Neuronal stem cell (in vitro differentiated cells): ENCODE data around the gene ADAMTS13.

Experiments used
- DNase-seq: peaks from one replicate; pipeline ENCODE4 v3.0.0-alpha.2; 2013; ENCODE audit warnings: low spot score
- H2AFZ ChIP-seq: one replicate; pipeline ENCODE4 v1.6.1; 2013; ENCODE audit warnings: mild to moderate bottlenecking, low read length, inconsistent platforms
- H2AK5ac ChIP-seq: 2 replicates; pipeline ENCODE4 v1.6.1; 2013; ENCODE audit warnings: low read depth, mild to moderate bottlenecking, inconsistent platforms, low read length, moderate library complexity, mixed read lengths
- H2BK120ac ChIP-seq: 2 replicates; pipeline ENCODE4 v1.6.1; 2013; ENCODE audit warnings: low read depth, mild to moderate bottlenecking, inconsistent platforms, low read length, moderate library complexity, mixed read lengths
- H2BK12ac ChIP-seq: one replicate; pipeline ENCODE4 v1.6.1; 2013; ENCODE audit warnings: low read length, inconsistent platforms
- H2BK15ac ChIP-seq: 2 replicates; pipeline ENCODE4 v1.6.1; 2013; ENCODE audit warnings: mild to moderate bottlenecking, low read length, inconsistent platforms, mixed read lengths
- H2BK5ac ChIP-seq: one replicate; pipeline ENCODE4 v1.6.1; 2013; ENCODE audit warnings: inconsistent platforms, mild to moderate bottlenecking, low read length, moderate library complexity
- H3K14ac ChIP-seq: one replicate; pipeline ENCODE4 v1.6.1; 2013; ENCODE audit warnings: low read length, inconsistent platforms
- H3K18ac ChIP-seq: 2 replicates; pipeline ENCODE4 v1.6.1; 2013; ENCODE audit warnings: low read length, inconsistent platforms
- H3K23ac ChIP-seq: 2 replicates; pipeline ENCODE4 v1.6.1; 2013; ENCODE audit warnings: low read depth, mild to moderate bottlenecking, mixed read lengths, low read length, inconsistent platforms; ENCODE audit not compliant: poor library complexity
- H3K27ac ChIP-seq: replicated peaks from 3 replicates; pipeline ENCODE4 v1.5.1; 2013; ENCODE audit warnings: low read length, inconsistent platforms
- H3K27me3 ChIP-seq, 3 experiments: 2 replicates each; pipeline ENCODE4 v1.6.1; 2013; ENCODE audit warnings: low read length in 3 of 3, mild to moderate bottlenecking in 2 of 3, inconsistent platforms in 1 of 3, low read depth in 1 of 3, mixed read lengths in 1 of 3, moderate library complexity in 1 of 3; ENCODE audit not compliant: control insufficient read depth in 3 of 3, insufficient read depth in 3 of 3
- H3K36me3 ChIP-seq, 2 donors: replicated peaks in 1 of 2; 2 replicates each; pipeline ENCODE4 v1.6.1; 2013; ENCODE audit warnings: low read length in 2 of 2; ENCODE audit not compliant: control insufficient read depth in 2 of 2, insufficient read depth in 2 of 2
- H3K4ac ChIP-seq: 2 replicates; pipeline ENCODE4 v1.6.1; 2013; ENCODE audit warnings: inconsistent platforms, mild to moderate bottlenecking, low read length, moderate library complexity
- H3K4me1 ChIP-seq, 2 donors: 1 replicate in 1 of 2; 2 replicates in 1 of 2; pipeline ENCODE4 v1.6.1; 2013; ENCODE audit warnings: low read length in 2 of 2, low read depth in 1 of 2; ENCODE audit not compliant: control insufficient read depth in 2 of 2, insufficient read depth in 1 of 2
- H3K4me2 ChIP-seq: one replicate; pipeline ENCODE4 v1.6.1; 2013; ENCODE audit warnings: mild to moderate bottlenecking, low read length, inconsistent platforms; ENCODE audit not compliant: insufficient read depth, poor library complexity, severe bottlenecking
- H3K4me3 ChIP-seq, 2 donors: 2 replicates each; pipeline ENCODE4 v1.5.1; 2013; ENCODE audit warnings: low read length in 2 of 2, mild to moderate bottlenecking in 2 of 2, inconsistent platforms in 1 of 2, moderate library complexity in 1 of 2
- H3K79me1 ChIP-seq: one replicate; pipeline ENCODE4 v1.6.1; 2013; ENCODE audit warnings: low read depth, mild to moderate bottlenecking, inconsistent platforms, low read length, moderate library complexity
- H3K9ac ChIP-seq: one replicate; pipeline ENCODE4 v1.6.1; 2013; ENCODE audit warnings: mild to moderate bottlenecking, low read depth, low read length, inconsistent platforms; ENCODE audit not compliant: poor library complexity
- H3K9me3 ChIP-seq, 2 donors: replicated peaks in 1 of 2; 2 replicates each; pipeline versions ENCODE3 to v1.6.1; 2013; ENCODE audit warnings: low read length in 2 of 2, mild to moderate bottlenecking in 2 of 2, inconsistent platforms in 1 of 2, low read depth in 1 of 2, mixed read lengths in 1 of 2, moderate library complexity in 1 of 2; ENCODE audit not compliant: control insufficient read depth in 2 of 2, insufficient read depth in 1 of 2
- H4K8ac ChIP-seq: one replicate; pipeline ENCODE4 v1.6.1; 2013; ENCODE audit warnings: low read depth, mild to moderate bottlenecking, inconsistent platforms, low read length, moderate library complexity
- H4K91ac ChIP-seq: one replicate; pipeline ENCODE4 v1.6.1; 2013; ENCODE audit warnings: low read length, low read depth, mild to moderate bottlenecking, inconsistent platforms; ENCODE audit not compliant: poor library complexity
- WGBS, 2 donors: extraction: QIAGEN DNeasy Blood & Tissue Kit; methylation state at CpG; one replicate each; pipeline ENCODE4 v1.1.7; 2013; ENCODE audit warnings: missing lambda C conversion rate in 2 of 2, mixed read lengths in 1 of 2; ENCODE audit not compliant: insufficient read length in 2 of 2, insufficient replicate concordance in 1 of 2; ENCODE audit errors: extremely low coverage in 2 of 2; 5-methylcytosine and 5-hydroxymethylcytosine counted together

ADAMTS13 gene

DNA sequence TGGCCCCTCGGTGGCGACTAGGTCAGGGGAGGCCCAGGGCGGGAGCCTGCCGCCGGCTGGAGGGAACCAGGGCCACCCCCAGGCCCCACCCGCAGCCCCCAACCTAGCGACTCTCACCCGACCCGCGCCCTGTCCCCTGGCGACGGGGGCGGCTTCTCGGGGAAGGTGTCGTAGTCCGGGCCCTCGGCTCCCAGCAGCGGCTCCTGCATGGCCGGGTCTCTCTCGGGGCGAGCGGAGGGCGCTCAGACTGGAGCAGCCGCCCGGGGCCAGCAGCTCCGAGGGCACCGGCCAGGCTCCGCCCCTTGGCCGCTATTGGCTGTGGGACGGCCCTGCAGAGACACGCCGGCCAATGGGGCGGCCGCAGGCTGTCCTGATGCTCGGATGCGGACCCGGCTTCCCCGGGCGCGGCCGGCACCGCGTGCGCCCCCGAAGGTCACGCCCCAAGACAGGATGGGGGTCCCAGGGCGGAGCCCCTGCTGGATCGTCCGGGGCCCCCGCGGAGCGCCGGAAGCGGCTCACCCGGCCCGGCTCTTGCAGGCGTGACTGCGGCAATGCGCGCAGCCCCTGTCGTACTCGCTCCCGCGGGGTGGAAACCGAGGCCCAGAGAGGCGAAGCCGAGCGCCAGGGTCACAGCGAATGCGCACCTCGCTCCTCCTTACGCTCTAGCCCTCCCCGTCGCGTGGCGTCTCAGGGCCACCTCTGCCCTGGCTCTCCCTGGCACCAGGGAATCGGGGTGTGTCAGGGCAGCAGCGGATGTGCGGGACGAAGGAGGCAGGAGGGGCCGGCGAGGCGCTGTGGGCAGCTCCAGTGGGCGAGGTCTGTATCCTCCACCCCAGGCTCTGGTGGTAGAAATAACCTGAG is 56.9 kb downstream of the ADAMTS13 start, which contains the start of gene SLC2A6:
SLC2A6 (minus strand) TSS at position 249 of the 861 bp plus-strand sequence; CDS start at position 209, 40 bp downstream.
- Histone ChIP-seq H3K79me1 (peaks cover 2% of the 10 kb centered on the region), H3K27me3 (peaks cover 0 to 22% (median 7%) of the 10 kb centered on the region in 3 experiments), H3K9me3 (no peaks in the 10 kb centered on the region), H2AFZ (peak within 1 kb of the TSS; percentile 100), H4K91ac (peak within 1 kb of the TSS; percentile 22), H2BK5ac (peak within 1 kb of the TSS; percentile 90), H3K36me3 (peaks cover 8 to 27% of the 10 kb centered on the region in 2 donors), H3K4me1 (peaks cover 10% of the 10 kb centered on the region in 2 donors), H3K9ac (peak within 1 kb of the TSS; percentile 96), H3K23ac (peak within 1 kb of the TSS; percentile 83), H2AK5ac (peak within 1 kb of the TSS; percentile 88), H2BK120ac (peak within 1 kb of the TSS; percentile 47), H2BK12ac (peak within 1 kb of the TSS; percentile 88), H4K8ac (no peak within 1 kb of the TSS), H3K4me2 (peak within 1 kb of the TSS; percentile 96), H2BK15ac (peak within 1 kb of the TSS; percentile 87), H3K4ac (peak within 1 kb of the TSS; percentile 4), H3K14ac (peak within 1 kb of the TSS; percentile 97), H3K18ac (peak within 1 kb of the TSS; percentile 86), H3K4me3 (peak within 1 kb of the TSS; percentile 71 to 84), H3K27ac (no peak within 1 kb of the TSS)
- DNase-seq: peak; percentile 85
- no CpG with 5 or more reads among the region's 84 CpGs for WGBS, 2 donors

DNA sequence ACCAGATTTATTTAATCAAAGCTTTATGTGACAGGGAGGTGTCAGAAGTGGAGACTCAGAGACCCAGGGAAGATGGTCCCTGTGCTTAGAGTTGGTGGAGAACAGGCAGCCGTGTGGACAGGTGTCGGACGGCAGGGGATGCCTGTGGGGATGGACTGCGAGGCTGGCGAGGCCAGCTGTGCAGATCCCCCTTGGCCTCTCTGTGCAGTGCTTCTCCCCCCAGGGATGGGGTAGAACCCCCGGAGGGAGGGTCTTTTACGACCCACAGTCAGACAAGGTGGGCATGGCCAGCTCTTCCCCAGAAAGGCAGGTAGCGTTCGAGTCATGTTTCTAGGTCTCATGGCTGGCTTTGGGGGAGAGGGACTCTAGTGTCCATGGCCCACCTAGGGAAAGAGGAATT is 61.4 kb downstream of the ADAMTS13 start:
- Histone ChIP-seq H2BK15ac (no peak overlapping the region), H3K14ac (no peak overlapping the region), H3K23ac (no peak overlapping the region), H2BK120ac (no peak overlapping the region), H2AFZ (no peak overlapping the region), H3K9me3 (no peaks in the 10 kb centered on the region), H3K4me1 (peaks cover 4 to 7% of the 10 kb centered on the region in 2 donors), H3K9ac (peak overlapping the region; percentile 45), H2BK5ac (no peak overlapping the region), H2AK5ac (no peak overlapping the region), H3K36me3 (no peaks in the 10 kb centered on the region), H2BK12ac (no peak overlapping the region), H3K79me1 (peaks cover 2% of the 10 kb centered on the region), H4K8ac (no peak overlapping the region), H3K4me3 (no peak overlapping the region), H3K4ac (no peak overlapping the region), H4K91ac (no peak overlapping the region), H3K27me3 (peaks cover 0 to 22% (median 7%) of the 10 kb centered on the region in 3 experiments), H3K27ac (no peak overlapping the region), H3K4me2 (no peak overlapping the region), H3K18ac (no peak overlapping the region)
- WGBS, 2 donors: no CpG with 5 or more reads among the region's 9 CpGs
- no peak for DNase-seq

DNA sequence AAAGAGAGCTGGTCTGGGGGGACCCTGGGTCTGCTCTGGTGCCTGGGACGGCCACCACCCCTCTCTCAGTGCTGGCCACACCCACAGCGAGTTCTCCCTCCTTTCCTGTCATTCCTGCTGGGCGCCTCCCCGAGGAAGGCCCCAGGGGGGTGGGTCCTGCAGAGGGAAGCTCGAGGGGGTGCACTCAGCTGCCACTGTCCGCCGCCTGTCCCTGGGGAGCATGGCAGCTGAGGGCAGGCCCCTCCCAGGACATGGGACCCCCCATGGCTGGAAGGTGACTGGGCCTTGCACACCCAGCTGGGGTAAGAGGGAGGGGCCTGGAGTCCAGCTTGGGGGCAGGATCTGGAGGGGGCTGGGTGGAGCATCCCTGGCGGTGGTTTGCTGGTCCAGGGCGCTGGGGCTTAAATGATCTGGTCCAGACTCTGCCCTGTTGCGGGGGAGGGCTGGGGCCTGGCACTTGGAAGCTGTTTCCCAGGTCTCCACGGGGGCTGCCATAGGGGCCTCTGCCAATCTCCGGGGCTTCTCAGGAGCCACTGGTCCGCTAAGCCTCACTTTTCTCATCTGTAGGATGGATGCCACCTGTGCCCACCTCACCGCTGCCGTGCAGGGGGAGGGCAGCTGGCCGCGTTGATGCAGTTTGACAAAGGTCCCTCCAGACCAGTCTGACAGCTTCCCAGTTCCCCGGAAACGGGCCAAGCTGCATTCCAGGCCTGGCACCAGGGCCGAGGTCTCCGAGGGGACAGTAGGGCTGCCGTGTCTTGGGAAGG is 62.7 kb downstream of the ADAMTS13 start:
- Histone ChIP-seq H2BK120ac (no peak overlapping the region), H3K18ac (no peak overlapping the region), H3K4me2 (no peak overlapping the region), H3K27ac (no peak overlapping the region), H3K27me3 (peaks cover 0 to 27% (median 2%) of the 10 kb centered on the region in 3 experiments), H3K9ac (no peak overlapping the region), H3K36me3 (no peaks in the 10 kb centered on the region), H2AFZ (no peak overlapping the region), H3K4me3 (no peak overlapping the region), H2BK15ac (peak overlapping the region; percentile 89), H3K23ac (peak overlapping the region; percentile 80), H2BK12ac (no peak overlapping the region), H3K9me3 (no peaks in the 10 kb centered on the region), H4K8ac (no peak overlapping the region), H3K79me1 (peaks cover 2% of the 10 kb centered on the region), H3K14ac (peak overlapping the region; percentile 8), H3K4ac (peak overlapping the region; percentile 84), H3K4me1 (peaks cover 0 to under 1% of the 10 kb centered on the region in 2 donors), H2BK5ac (peak overlapping the region; percentile 66), H2AK5ac (peak overlapping the region; percentile 98), H4K91ac (no peak overlapping the region)
- DNase-seq: no peak
- WGBS, 2 donors: no CpG with 5 or more reads among the region's 22 CpGs
